Endothelial cell of hepatic sinusoid (primary cell): Measurements from ENCODE around the gene CHMP6.
"Not testable (repeated sequence)": the region's sequence is repeated elsewhere in the genome, so short reads cannot be mapped to it uniquely, and the experiment has no call there.

ENCODE experiments used
- in situ Hi-C: cut with HindIII; loops from 2 replicates; pipeline ENCODE4 v1.10.0; 2017; ENCODE audit warnings: low sequenced_read_pairs

CHMP6 gene

GRCh38 chr17:81029859-81030258, 38.2 kb downstream of the CHMP6 start:
- in situ Hi-C loops: no loop called here

- in situ Hi-C loops: not testable (repeated sequence)
Observed at GRCh38 chr17:81030312-81030711, 38.7 kb downstream of the CHMP6 start.

GRCh38 chr17:81030741-81031565, 39.3 kb downstream of the CHMP6 start:
- in situ Hi-C loops: no loop called here

- in situ Hi-C loops: no loop called here
Observed at GRCh38 chr17:81031566-81032550, 40.2 kb downstream of the CHMP6 start.

- in situ Hi-C loops: no loop called here
Observed at GRCh38 chr17:81032641-81033480, 41.2 kb downstream of the CHMP6 start.

GRCh38 chr17:81033535-81034167, 42.0 kb downstream of the CHMP6 start:
- in situ Hi-C loops: no loop called here

- in situ Hi-C loops: no loop called here
Observed at GRCh38 chr17:81034168-81034777, 42.6 kb downstream of the CHMP6 start.

GRCh38 chr17:81034779-81035520, 43.3 kb downstream of the CHMP6 start, which contains the start of gene BAIAP2:
Gene BAIAP2 (plus strand): TSS chr17:81035151. CDS start chr17:81035255, 104 bp downstream.
- in situ Hi-C loops: loop anchor here (5.0 kb wide), 1 partner anchor 77 kb away; no protein-coding TSS in a partner anchor

GRCh38 chr17:81035521-81036196, 44.0 kb downstream of the CHMP6 start:
- in situ Hi-C loops: loop anchor here (5.0 kb wide), 1 partner anchor 77 kb away; no protein-coding TSS in a partner anchor

- in situ Hi-C loops: loop anchor here (5.0 kb wide), 1 partner anchor 76 kb away; no protein-coding TSS in a partner anchor
Observed at GRCh38 chr17:81036197-81036941, 44.7 kb downstream of the CHMP6 start.

- in situ Hi-C loops: loop anchor here (5.0 kb wide), 1 partner anchor 75 kb away; no protein-coding TSS in a partner anchor
Observed at GRCh38 chr17:81037026-81037797, 45.6 kb downstream of the CHMP6 start.

- in situ Hi-C loops: loop anchor here (5.0 kb wide), 1 partner anchor 74 kb away; no protein-coding TSS in a partner anchor
Observed at GRCh38 chr17:81037798-81038733, 46.4 kb downstream of the CHMP6 start.

- in situ Hi-C loops: loop anchor here (5.0 kb wide), 1 partner anchor 73 kb away; no protein-coding TSS in a partner anchor
Observed at GRCh38 chr17:81039096-81039495, 47.5 kb downstream of the CHMP6 start.

- in situ Hi-C loops: loop anchor here (5.0 kb wide), 1 partner anchor 72 kb away; no protein-coding TSS in a partner anchor
Observed at GRCh38 chr17:81039854-81040758, 48.5 kb downstream of the CHMP6 start.
